ENCODE measurements around the gene MLC1.

GRCh38 chr22:50017701-50018224, 67.5 kb downstream of the MLC1 start:
- TF ChIP-seq CTCF (IDR thresholded peaks at IDR 0.05; ENCODE audit: insufficient read depth, low read depth, low read length) (no peak), EZH2 (IDR thresholded peaks at IDR 0.05; ENCODE audit: insufficient read depth, low read length) (no peak)
